Inflammatory macrophage treated with lipopolysaccharide for 1 hour (primary cell): Measurements from ENCODE around the gene IDS.
"Not testable (repeated sequence)": the region's sequence is repeated elsewhere in the genome, so short reads cannot be mapped to it uniquely, and the experiment has no call there.

Experiments used
- DNase-seq, 2 donors: peaks; one replicate each; pipeline ENCODE4 v3.0.0-alpha.2; 2020 to 2022

IDS gene

DNA sequence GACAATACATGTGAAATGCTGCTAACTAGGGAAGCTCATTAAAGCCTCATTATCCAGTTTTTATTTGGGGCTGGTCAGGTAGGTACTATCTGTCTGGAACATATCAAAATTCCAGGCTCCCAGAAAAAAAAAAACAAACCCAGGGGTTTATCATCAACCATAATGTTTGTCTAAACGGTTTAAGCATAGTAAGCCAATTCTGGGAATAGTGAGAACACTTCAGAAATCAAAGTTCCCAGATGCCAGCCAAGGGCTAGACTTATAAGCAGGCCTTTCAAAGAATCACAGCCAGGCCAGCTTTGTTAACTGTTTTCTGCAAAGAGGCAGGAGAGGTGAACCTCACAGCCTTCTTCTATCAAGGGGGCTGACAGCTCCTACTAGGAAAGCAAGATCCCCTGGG, 8.1 kb downstream of the IDS start:
- no peak for DNase-seq

DNA sequence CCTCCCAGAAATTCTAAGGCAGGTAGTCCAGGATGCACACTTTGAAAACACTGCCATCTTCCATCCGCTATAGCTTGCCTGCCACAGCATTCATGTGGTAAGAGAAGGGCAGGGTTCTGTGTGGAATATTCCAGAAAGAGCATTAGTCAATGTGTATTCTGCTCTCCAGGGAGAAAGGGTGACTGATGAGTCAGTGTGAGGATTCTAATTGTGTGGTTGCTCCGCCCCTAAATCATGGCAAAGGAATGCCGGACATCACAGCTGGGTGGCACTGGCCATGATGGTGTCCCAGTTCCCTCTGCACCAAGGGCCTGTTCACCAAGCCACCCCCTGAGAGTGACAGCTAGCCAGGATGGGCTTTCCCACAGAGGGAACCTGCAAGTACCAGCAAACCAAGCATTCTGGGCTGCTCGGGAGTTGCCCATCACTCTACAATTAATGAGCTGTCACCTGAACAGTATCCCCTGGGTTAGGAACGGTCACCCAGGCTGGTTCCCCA, 9.5 kb downstream of the IDS start:
- DNase-seq: no peak

- DNase-seq: no peak
Observed at GRCh38 chrX:149494844-149495565, 10.1 kb downstream of the IDS start.

DNA sequence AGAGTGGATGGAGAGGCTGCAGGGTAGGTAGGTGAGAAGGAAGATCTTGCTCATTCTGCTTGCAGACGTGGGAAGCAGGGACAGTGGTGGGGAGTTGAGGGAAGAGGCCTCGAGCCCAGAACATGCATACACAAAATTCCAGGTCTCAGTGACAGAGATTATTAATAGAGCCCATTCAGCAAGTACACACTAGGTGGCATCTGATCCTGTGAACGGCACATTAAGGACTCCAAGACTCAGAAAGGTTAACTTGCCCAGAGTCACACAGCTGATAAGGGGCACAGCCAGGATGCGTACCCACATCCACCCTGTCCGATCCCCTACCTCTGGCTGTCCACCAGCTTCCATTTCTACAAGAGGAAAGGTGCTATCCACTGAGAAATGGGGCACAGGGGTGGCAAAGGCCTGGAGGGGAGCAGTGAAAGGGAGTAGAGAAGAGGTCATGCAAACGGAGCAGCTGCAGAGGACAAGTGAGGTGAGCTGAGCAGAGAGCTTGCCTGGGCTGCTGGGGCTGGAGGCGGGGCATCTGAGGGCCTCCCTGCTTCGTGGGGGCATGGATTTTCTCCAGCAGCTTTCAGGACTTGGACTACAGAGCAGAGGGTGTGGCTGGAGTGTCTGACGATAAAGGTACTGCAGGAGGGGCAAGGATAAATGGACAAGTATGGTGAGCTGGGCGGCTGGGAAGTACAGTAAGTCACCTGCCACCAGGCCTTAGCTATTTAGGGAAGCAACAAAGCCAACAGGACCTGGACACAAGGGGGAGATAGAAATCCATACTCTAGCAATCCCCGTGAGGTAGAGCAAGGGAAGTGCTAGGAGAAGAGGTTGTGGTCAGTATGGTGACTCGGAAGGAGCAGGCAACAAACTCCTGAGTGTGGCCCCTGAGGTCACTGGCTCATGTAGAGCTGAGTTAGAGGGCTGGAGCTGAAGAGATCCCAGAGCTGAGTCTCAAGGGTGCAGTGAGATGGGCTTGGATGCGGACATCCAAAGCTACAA, 11.2 kb downstream of the IDS start:
- DNase-seq: no peak

GRCh38 chrX:149491812-149492211, 13.3 kb downstream of the IDS start:
- DNase-seq: no peak

DNA sequence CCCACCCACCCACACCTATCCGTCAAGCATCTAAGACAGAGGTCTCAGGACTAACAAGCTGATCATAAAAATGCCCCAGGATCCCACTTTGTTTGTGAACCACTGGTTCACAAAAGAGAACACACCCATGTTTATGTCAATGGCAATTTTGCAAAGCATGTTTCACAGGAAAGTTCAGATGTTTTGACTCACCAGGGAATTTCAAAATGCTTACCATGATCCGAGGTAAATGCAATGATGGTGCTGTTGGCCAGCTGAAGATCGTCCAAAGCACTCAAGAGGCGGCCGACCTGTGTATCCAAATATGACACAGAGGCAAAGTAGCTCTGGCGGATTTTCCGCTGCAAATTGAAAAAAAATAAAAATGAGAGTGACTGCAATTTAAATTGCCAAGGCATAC, 15.0 kb downstream of the IDS start:
- DNase-seq: no peak

DNA sequence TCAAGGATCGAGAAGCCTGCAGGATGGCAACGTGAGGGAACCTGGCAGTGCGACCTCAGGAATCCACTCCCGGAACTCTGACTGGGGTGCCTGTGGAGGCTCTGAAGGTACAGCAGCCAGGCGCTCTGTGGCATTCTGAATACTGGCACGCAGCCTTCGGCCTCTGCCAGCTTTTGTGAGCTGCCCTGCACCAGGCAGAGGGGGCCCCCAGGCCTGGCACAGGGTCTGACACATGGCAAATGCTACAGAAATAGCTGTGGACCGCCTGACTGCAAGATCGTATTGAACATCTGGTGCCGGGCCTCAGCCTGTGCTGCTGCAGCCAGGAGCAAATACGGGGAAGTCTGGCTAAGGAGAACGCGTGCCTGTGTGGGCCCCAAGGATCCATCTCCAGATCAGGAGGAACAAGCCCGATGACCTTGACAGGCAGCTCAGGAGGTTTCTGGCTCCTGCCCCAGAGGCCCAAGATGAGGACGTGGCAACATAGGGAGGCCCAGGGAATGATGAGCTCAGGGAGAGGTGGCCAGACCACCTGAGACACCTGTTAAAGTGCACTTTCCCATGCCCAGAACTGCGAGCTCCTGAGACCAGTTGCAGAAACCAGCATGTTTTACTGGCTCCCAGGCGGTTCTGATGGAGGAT, 16.6 kb downstream of the IDS start:
- not testable (repeated sequence) for DNase-seq

DNA sequence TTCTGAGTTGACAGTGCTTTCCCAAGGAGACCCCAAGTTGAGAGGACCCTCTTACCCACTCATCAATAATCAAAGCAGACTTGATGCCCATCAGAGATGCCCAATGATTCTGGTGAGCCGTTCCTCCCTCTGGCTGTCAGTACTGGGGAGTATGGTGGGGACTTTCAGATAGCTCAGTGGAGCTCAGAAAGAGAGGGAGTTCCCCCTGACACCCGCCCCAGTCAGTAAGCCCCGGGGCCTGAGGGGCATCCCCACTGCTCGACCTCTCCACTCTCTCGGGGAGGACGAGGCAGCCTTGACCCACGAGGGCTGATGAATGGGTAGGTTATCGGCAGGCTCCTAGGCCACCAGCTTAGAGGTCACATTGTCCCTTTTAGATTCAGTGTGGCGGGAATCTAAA, 17.1 kb downstream of the IDS start:
- DNase-seq: not testable (repeated sequence)

- DNase-seq: no peak
Observed at GRCh38 chrX:149487292-149487691, 17.8 kb downstream of the IDS start.

DNA sequence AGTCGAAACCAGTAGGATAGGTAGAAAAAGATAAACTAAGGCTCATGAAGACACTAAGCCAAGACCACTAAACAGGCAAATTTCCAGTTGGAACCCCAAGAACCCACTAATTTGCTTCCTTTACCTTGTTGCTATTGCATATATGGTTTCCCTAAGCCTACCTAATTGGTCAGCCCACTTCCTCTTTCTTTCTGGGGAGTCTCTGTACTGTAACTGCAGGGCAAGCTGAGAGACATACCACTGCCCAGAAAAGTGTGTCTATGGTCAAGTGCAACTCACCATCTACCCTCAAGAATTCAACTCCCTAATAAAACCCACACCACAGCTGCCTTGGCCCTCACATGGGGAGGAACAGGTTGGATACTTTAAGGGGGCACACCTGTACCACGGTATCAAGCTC, 28.6 kb downstream of the IDS start:
- no peak for DNase-seq

GRCh38 chrX:149473966-149474365, 31.1 kb downstream of the IDS start:
- DNase-seq: no peak

GRCh38 chrX:149473092-149473491, 32.0 kb downstream of the IDS start:
- peak in 1 of 2 donors; percentile 18 for DNase-seq

DNA sequence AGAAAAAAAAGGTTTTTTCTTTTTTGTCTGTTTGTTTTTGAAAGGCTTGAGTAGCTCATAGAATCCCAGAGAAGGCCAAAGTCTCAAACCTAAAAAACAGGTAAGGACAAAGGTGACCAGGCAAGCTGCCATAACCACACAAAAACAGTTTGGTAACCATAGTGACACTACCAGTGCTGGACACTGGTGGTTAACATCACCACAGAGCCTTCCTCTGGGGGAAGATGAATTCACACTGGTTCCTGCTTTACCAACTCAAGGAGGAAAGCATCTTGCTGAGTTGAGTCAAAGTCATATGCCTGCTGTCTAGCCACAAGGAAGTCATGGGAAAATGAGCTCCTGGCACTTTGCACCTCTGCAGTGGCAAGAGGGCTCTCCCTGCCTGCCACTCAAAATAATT, 32.5 kb downstream of the IDS start:
- peak; percentile 25 to 74 for DNase-seq

GRCh38 chrX:149471397-149471796, 33.7 kb downstream of the IDS start:
- no peak for DNase-seq

- DNase-seq: peak; percentile 48 to 74
Observed at GRCh38 chrX:149470955-149471354, 34.2 kb downstream of the IDS start.

- DNase-seq: no peak
Observed at GRCh38 chrX:149469406-149469805, 35.7 kb downstream of the IDS start.

DNA sequence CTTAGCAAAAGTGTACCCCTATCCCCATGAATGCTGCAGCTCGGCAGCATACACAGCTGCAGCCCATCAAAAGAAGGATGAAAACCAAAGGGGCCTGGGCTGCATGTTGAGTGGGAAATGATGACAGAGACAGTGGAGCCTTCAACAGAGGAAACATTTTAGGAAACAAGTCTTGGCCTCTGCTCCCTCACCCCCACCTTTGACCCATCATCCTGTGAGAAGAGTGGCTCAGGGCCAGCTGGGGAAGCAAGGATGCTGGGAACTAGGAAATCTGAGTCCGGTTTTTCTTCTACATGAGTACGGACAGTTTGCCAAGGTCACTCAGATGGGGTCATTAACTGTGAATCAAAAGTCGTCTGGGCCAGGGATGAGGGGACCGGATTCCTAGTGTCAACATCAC, 37.2 kb downstream of the IDS start:
- no peak for DNase-seq

DNA sequence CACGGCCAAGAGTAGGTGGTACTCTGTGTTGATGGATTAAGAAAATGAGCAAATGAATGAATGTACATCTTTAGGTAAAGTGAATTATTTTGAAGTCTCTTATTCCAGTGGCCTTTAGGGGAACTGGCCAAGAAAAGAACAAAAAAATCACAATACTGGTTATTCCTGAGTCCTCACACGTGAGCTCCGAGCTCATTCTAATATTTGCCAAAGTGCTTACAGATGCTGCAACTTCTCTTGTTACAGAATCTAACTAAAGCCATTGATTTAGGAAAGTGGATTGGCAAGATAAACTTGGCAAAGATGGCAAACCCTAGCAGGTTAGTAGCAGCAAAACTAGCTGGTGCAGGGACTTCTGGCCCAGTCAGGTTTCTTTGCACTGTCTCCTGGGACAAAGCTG, 37.6 kb downstream of the IDS start:
- no peak for DNase-seq

DNA sequence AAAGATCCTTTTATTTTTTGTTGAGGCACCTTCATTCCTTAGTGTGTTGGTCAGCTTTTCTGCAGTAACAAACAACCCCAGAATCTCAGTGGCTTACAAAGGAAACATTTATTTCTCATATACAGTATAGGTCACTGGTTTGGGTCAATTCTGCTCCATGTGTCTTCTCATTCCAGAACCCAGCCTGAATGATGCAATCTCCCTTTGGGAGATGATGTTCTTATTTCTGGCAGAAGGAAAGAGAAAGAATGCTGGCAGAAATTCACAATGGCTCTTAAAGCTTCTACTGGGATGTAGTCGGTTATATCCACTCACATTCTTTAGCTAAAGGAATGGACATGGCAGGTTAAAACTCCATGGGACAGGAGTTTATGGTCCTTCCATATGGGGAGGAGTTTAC, 42.3 kb downstream of the IDS start:
- no peak for DNase-seq

DNA sequence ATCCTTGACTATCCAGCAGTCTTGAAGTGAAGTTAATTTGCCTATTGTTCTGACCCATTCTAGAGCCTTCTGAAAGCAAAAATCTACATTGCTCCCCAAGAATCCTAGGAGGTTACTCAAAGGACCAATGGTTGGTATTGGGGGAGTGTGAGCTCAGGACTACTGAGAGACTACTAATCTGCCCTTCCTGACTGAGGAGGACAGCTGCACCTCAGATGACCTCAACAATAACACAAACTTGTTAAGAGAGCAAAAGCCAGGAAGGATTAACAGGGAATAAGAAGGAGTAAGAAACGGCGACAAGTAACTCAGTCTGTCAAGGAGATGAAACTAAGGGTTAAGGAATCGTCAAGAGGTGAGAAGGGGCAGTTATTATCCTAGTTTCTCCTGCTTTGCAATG, 43.4 kb downstream of the IDS start:
- no peak for DNase-seq

DNA sequence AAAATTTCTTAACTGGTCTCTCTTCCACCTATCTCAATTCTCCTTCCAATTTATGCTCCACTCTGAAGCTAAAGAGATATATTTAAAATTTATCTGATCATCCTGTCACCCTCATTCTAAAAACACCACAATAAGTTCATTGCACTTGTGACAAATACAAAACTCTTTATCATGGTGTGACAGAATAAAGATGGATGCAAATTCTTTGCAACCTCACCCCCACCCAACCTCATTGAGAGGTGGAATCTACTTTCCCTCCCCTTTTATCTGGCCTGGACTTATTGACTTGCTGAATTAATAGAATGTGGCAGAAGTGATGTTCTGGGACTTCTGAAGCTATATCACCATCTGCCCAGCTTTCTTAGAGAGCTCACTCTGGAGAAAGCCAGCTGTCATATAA, 46.5 kb downstream of the IDS start:
- no peak for DNase-seq

GRCh38 chrX:149456476-149457245, 48.4 kb downstream of the IDS start:
- no peak for DNase-seq

GRCh38 chrX:149455934-149456333, 49.2 kb downstream of the IDS start:
- DNase-seq: peak in 1 of 2 donors; percentile 10
